Activated naive CD4-positive, alpha-beta T cell treated with anti-CD3 and anti-CD28 coated beads for 36 hours (primary cell): ENCODE data around the gene GRIK2. TPM values are rescaled to one million over a fixed set of nuclear protein-coding genes. Genes with fewer than 3 reads are reported as not detected.

Experiments used
- CTCF ChIA-PET: fragments of 350-600 bp; sonication (Branson Sonifier 250); formaldehyde crosslinking; loops from one replicate; lab custom pipeline; 2021; ENCODE audit warnings: antibody characterized with exemption; lab: Charles Lee
- DNase-seq: peaks from one replicate; pipeline ENCODE4 v3.0.0-alpha.2; 2020
- H3K27ac Mint-ChIP-seq: one replicate; pipeline ENCODE4 v1.8.0; 2021; ENCODE audit warnings: mild to moderate bottlenecking, mixed read lengths
- H3K27me3 Mint-ChIP-seq: one replicate; pipeline ENCODE4 v1.8.0; 2021; ENCODE audit warnings: low read depth, mixed read lengths
- H3K36me3 Mint-ChIP-seq: one replicate; pipeline ENCODE4 v1.8.0; 2021; ENCODE audit warnings: low read depth, mixed read lengths
- H3K4me1 Mint-ChIP-seq: one replicate; pipeline ENCODE4 v1.8.0; 2021; ENCODE audit warnings: low read depth, mixed read lengths
- H3K4me3 Mint-ChIP-seq: one replicate; pipeline ENCODE4 v1.8.0; 2021; ENCODE audit warnings: mild to moderate bottlenecking, moderate library complexity, mixed read lengths
- H3K9me3 Mint-ChIP-seq: one replicate; pipeline ENCODE4 v1.8.0; 2021; ENCODE audit warnings: mixed read lengths
- intact Hi-C: fragments of 100-400 bp; cut with micrococcal nuclease; formaldehyde crosslinking; loops from one replicate; pipeline ENCODE4 v1.15.1; 2023
- total RNA-seq, 2 experiments: library from RNA; stranded (reverse); gene quantifications; one replicate each; pipeline ENCODE4 v1.2.3, GENCODE V29; 2021

Gene GRIK2
- total RNA-seq, 2 experiments from 2014 or later = not detected

- CTCF ChIA-PET = no interaction called here
- no peaks in the 10 kb centered on the region for H3K27me3 Mint-ChIP-seq
Measured at GRCh38 chr6:101760843-101761621, 367.5 kb downstream of the GRIK2 start.

DNA sequence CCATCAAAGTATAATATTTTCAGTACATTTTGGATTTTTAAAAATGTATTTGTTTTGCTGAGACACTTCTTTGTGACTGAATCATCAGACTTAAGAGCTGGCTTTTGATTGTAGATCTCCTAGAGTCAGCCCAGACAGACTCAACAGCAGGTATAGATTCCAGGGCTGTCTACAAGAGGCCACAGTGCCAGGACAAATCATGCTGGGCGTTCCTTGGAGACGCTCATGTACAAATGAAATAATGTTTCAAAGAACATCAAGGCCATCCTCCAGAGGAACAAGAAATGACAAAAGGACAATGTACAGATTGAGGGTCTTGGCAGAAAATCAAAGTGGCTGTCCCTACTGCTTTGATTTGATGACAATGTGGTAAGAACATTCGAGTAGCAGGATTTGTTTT is 369.3 kb downstream of the GRIK2 start:
- H3K36me3 Mint-ChIP-seq = no peaks in the 10 kb centered on the region
- H3K4me1 Mint-ChIP-seq = no peaks in the 10 kb centered on the region
- no peak for DNase-seq
- CTCF ChIA-PET = no interaction called here
- intact Hi-C loops = no loop called here
- no peak overlapping the region for H3K27ac Mint-ChIP-seq
- no peak overlapping the region for H3K4me3 Mint-ChIP-seq
- H3K27me3 Mint-ChIP-seq = no peaks in the 10 kb centered on the region
- no peaks in the 10 kb centered on the region for H3K9me3 Mint-ChIP-seq

More at GRCh38 chr6:101760843-101761621, 367.5 kb downstream of the GRIK2 start:
- Mint-ChIP-seq H3K36me3 (no peaks in the 10 kb centered on the region), H3K9me3 (no peaks in the 10 kb centered on the region), H3K4me3 (no peak overlapping the region), H3K4me1 (no peaks in the 10 kb centered on the region), H3K27ac (no peak overlapping the region)
- intact Hi-C loops = no loop called here
- no peak for DNase-seq

GRCh38 chr6:101765281-101765680 is 371.8 kb downstream of the GRIK2 start:
- CTCF ChIA-PET = no interaction called here
- Mint-ChIP-seq H3K36me3 (no peaks in the 10 kb centered on the region), H3K27me3 (no peaks in the 10 kb centered on the region), H3K9me3 (no peaks in the 10 kb centered on the region), H3K4me1 (no peaks in the 10 kb centered on the region), H3K27ac (no peak overlapping the region), H3K4me3 (no peak overlapping the region)
- DNase-seq = no peak
- intact Hi-C loops = no loop called here

DNA sequence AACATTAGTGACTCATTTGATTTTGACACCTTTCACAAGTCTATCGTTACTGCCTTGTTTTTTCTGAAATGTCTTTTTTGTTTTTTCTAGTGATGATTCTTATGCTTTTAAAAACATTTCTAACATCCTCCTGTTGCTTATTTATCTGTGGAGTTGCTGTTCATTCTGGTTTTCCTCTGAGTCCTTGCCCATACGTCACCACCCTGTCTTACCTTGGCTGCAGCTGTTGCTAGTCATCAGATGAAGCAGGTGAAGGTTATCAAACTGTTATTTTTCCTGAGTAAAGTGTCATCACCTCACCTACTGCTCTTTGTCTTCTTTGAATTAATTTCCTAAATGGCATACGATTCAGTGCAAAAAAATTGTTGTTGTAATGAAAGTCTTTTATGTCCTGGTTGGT is 376.6 kb downstream of the GRIK2 start:
- no peak for DNase-seq
- Mint-ChIP-seq H3K4me3 (no peak overlapping the region), H3K9me3 (no peaks in the 10 kb centered on the region), H3K4me1 (no peaks in the 10 kb centered on the region), H3K27me3 (no peaks in the 10 kb centered on the region), H3K27ac (no peak overlapping the region), H3K36me3 (no peaks in the 10 kb centered on the region)
- intact Hi-C loops = no loop called here
- CTCF ChIA-PET = no interaction called here

DNA sequence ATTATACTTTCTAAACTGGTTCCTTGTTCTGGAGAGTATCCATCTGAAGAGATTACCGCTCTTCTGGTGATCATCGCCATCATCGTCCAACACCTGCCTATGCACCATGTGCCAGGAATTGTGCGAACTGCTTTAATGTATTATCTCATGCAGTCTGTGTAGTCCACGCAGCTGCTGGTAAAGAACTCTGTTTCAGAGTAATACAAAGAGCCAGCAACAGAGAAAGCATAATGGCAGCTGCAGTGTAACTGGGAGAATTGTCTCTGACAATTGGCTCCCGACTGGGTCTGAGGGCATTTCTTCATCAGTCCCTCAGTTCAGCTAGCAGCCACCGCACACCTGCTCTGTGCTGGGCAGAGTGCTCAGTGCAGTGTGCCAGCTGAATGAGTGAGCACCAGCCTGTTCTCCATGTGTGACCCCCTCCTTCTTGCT is 383.4 kb downstream of the GRIK2 start:
- no peak for DNase-seq
- Mint-ChIP-seq H3K9me3 (no peaks in the 10 kb centered on the region), H3K36me3 (no peaks in the 10 kb centered on the region), H3K27ac (no peak overlapping the region), H3K4me1 (no peaks in the 10 kb centered on the region), H3K27me3 (no peaks in the 10 kb centered on the region), H3K4me3 (no peak overlapping the region)
- intact Hi-C loops = no loop called here
- CTCF ChIA-PET = no interaction called here

DNA sequence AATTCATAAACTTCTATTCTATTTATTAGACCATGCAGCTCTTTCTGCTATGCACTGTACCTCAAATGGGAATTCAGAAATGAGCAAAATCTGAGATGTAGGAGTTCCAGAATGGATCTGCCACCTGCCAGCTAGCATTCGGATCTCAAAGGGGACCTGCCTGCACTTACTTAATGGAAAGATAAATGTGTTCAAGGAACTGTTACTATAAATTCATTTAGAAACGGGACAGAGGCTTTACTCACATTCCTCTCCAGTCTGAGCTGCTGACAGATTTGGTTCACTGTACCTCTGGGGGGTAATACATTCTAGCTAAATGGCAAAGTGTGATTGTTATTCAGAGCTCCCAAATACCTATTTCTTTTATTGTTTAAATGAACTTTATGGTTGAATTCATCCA is 384.1 kb downstream of the GRIK2 start:
- intact Hi-C loops = no loop called here
- H3K27me3 Mint-ChIP-seq = no peaks in the 10 kb centered on the region
- DNase-seq = no peak
- no peaks in the 10 kb centered on the region for H3K9me3 Mint-ChIP-seq
- no peak overlapping the region for H3K27ac Mint-ChIP-seq
- H3K4me1 Mint-ChIP-seq = no peaks in the 10 kb centered on the region
- CTCF ChIA-PET = no interaction called here
- H3K4me3 Mint-ChIP-seq = no peak overlapping the region
- no peaks in the 10 kb centered on the region for H3K36me3 Mint-ChIP-seq

- Mint-ChIP-seq H3K9me3 (peaks cover 5% of the 10 kb centered on the region), H3K4me3 (no peak overlapping the region), H3K27me3 (no peaks in the 10 kb centered on the region), H3K36me3 (no peaks in the 10 kb centered on the region), H3K27ac (no peak overlapping the region), H3K4me1 (no peaks in the 10 kb centered on the region)
- CTCF ChIA-PET = no interaction called here
- no peak for DNase-seq
- intact Hi-C loops = no loop called here
Measured at GRCh38 chr6:101779051-101779844, 385.7 kb downstream of the GRIK2 start.

- Mint-ChIP-seq H3K9me3 (peaks cover 5% of the 10 kb centered on the region), H3K4me1 (no peaks in the 10 kb centered on the region), H3K4me3 (no peak overlapping the region), H3K27ac (no peak overlapping the region), H3K27me3 (no peaks in the 10 kb centered on the region), H3K36me3 (no peaks in the 10 kb centered on the region)
- intact Hi-C loops = no loop called here
- no peak for DNase-seq
- CTCF ChIA-PET = no interaction called here
Measured at GRCh38 chr6:101783287-101783686, 389.8 kb downstream of the GRIK2 start.

DNA sequence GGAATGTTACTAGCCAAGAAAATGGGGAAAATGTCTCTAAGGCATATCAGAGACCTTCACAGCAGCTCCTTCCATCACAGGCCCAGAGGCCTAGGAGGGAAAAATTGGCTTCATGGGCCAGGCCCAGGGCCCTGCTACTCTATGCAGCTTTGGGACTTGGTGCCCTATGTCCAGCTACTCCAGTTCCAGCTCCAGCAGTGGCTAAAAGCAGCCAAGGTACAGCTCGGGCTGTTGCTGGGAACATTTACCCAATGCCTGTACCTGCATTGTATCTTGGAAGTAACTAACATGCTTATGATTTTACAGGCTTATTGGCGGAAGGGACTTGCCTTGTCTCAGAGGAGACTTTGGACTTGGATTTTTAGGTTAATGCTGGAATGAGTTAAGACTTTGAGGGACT is 390.6 kb downstream of the GRIK2 start:
- no peaks in the 10 kb centered on the region for H3K27me3 Mint-ChIP-seq
- no peaks in the 10 kb centered on the region for H3K4me1 Mint-ChIP-seq
- no peak overlapping the region for H3K27ac Mint-ChIP-seq
- no peak overlapping the region for H3K4me3 Mint-ChIP-seq
- H3K9me3 Mint-ChIP-seq = peaks cover 5% of the 10 kb centered on the region
- DNase-seq = no peak
- intact Hi-C loops = no loop called here
- CTCF ChIA-PET = no interaction called here
- no peaks in the 10 kb centered on the region for H3K36me3 Mint-ChIP-seq

DNA sequence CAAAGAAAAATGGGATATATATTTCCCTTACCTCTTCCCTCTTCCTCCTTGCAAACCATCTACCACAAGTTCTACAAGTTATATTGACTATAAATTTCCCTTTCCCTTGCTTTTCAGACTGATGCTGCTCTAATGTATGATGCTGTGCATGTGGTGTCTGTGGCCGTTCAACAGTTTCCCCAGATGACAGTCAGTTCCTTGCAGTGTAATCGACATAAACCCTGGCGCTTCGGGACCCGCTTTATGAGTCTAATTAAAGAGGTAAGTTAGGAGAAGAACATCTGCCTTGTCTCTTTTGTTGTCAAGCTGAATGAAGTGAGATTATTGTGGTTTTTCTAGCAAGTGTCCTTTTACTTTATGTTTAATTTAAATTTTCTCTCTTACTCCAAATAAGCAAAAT is 406.0 kb downstream of the GRIK2 start:
- CTCF ChIA-PET = no interaction called here
- H3K9me3 Mint-ChIP-seq = peaks cover 4% of the 10 kb centered on the region
- no peaks in the 10 kb centered on the region for H3K36me3 Mint-ChIP-seq
- H3K4me3 Mint-ChIP-seq = no peak overlapping the region
- H3K27ac Mint-ChIP-seq = no peak overlapping the region
- no peaks in the 10 kb centered on the region for H3K27me3 Mint-ChIP-seq
- no peaks in the 10 kb centered on the region for H3K4me1 Mint-ChIP-seq
- DNase-seq = no peak
- intact Hi-C loops = no loop called here

DNA sequence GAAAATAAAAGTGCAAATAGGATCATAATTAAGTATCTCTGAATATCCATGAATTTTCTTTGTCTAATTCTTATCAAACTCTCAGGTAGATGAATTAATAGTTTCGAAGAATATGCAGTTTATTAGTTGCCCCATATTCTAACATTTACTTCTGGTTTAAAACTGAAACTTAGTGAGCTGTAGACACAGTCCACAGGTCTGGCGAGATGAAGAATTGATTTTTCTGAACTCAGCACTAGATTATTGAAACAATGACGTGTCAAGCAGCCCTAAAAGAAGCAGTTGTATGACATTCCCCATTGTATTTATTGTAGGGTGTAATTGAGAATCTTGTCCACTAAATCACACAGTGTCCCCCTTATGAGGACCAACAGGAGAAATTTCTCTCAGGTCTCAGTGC is 407.1 kb downstream of the GRIK2 start:
- DNase-seq = no peak
- Mint-ChIP-seq H3K9me3 (peaks cover 5% of the 10 kb centered on the region), H3K27me3 (no peaks in the 10 kb centered on the region), H3K27ac (no peak overlapping the region), H3K4me3 (no peak overlapping the region), H3K36me3 (no peaks in the 10 kb centered on the region), H3K4me1 (no peaks in the 10 kb centered on the region)
- CTCF ChIA-PET = no interaction called here
- intact Hi-C loops = no loop called here

DNA sequence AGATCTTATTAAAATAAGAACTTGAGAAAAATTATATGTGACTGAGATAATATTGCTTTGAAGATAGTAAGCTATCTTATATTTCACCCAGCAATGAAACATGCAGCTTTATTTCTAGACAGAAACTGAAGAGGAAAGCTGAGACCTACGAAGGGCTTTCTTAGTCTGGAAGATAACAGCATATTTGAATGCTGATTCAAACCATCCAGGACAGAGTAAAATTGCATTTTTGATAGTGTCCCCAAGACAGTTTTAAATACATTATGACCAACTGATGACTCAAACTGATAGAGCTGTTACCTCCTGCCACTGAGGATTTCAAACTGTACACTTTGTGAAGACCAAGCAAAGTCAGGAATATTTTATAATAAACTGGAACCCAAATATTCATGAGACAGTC is 409.6 kb downstream of the GRIK2 start:
- CTCF ChIA-PET = no interaction called here
- no peak for DNase-seq
- Mint-ChIP-seq H3K4me1 (no peaks in the 10 kb centered on the region), H3K4me3 (no peak overlapping the region), H3K36me3 (no peaks in the 10 kb centered on the region), H3K27ac (no peak overlapping the region), H3K9me3 (peaks cover 4% of the 10 kb centered on the region), H3K27me3 (no peaks in the 10 kb centered on the region)
- intact Hi-C loops = no loop called here

GRCh38 chr6:101806241-101806640 is 412.7 kb downstream of the GRIK2 start:
- H3K27me3 Mint-ChIP-seq = no peaks in the 10 kb centered on the region
- CTCF ChIA-PET = no interaction called here
- no peaks in the 10 kb centered on the region for H3K36me3 Mint-ChIP-seq
- H3K27ac Mint-ChIP-seq = no peak overlapping the region
- DNase-seq = no peak
- intact Hi-C loops = no loop called here
- no peak overlapping the region for H3K4me3 Mint-ChIP-seq
- peaks cover 3% of the 10 kb centered on the region for H3K9me3 Mint-ChIP-seq
- no peaks in the 10 kb centered on the region for H3K4me1 Mint-ChIP-seq
